HepG2 (cell line): ENCODE measurements around the gene MYCBPAP. TPM values are rescaled to one million over a fixed set of nuclear protein-coding genes. Genes with fewer than 3 reads are reported as not detected.

ENCODE experiments used
- KAT8 ChIP-seq: IDR thresholded peaks from 2 replicates; pipeline ENCODE4 v1.6.1; 2016; ENCODE audit warnings: missing genetic modification reagents, missing compliant biosample characterization
- PCBP1 ChIP-seq: fragments of 200-400 bp; formaldehyde crosslinking; IDR thresholded peaks from 2 replicates; pipeline ENCODE4 v1.6.1; 2017; ENCODE audit warnings: mild to moderate bottlenecking, low read depth, low read length, borderline replicate concordance
- ZBTB38 ChIP-seq: sonication (generic); formaldehyde crosslinking; IDR thresholded peaks from 2 replicates; pipeline ENCODE4 v1.5.1; 2020; ENCODE audit warnings: mild to moderate bottlenecking, missing genetic modification reagents
- ZNF296 ChIP-seq: sonication (generic); formaldehyde crosslinking; conservative IDR thresholded peaks from 2 replicates; pipeline ENCODE4 v1.5.0; 2020; ENCODE audit warnings: mild to moderate bottlenecking, missing genetic modification reagents
- ZNF747 ChIP-seq: sonication (generic); formaldehyde crosslinking; IDR thresholded peaks from 2 replicates; pipeline ENCODE4 v1.8.1; 2023; ENCODE audit warnings: missing genetic modification reagents, mild to moderate bottlenecking, borderline replicate concordance
- ZNF772 ChIP-seq: sonication (generic); formaldehyde crosslinking; IDR thresholded peaks from 2 replicates; pipeline ENCODE4 v1.5.0; 2020; ENCODE audit warnings: mild to moderate bottlenecking, missing genetic modification reagents
- ZNF775 ChIP-seq: sonication (generic); formaldehyde crosslinking; IDR thresholded peaks from 2 replicates; pipeline ENCODE4 v1.4.0; 2020; ENCODE audit warnings: missing genetic modification reagents, mild to moderate bottlenecking, moderate library complexity, borderline replicate concordance
- polyA plus RNA-seq, 8 experiments: library from polyadenylated mRNA; depleted of rRNA in 3 of 8; stranded (reverse) in 7 of 8; unstranded in 1 of 8; fragments of >200 nt; fragmentation: Illumina TruSeq in 4 of 8; extraction: Trizol in 4 of 8; gene quantifications; 2 replicates each; pipeline versions ENCODE4 v1.2.1 to v1.2.3, GENCODE V29; 2011 to 2016; ENCODE audit warnings: low read depth in 4 of 8, missing spikeins in 1 of 8, mixed read lengths in 1 of 8; ENCODE audit not compliant: insufficient read depth in 1 of 8
- total RNA-seq, 5 experiments: library from RNA; depleted of rRNA; stranded (reverse); fragments of >200 nt; fragmentation: Illumina TruSeq; extraction: Trizol; gene quantifications; 2 replicates each; pipeline ENCODE4 v1.2.3, GENCODE V29; 2016; ENCODE audit warnings: low read depth in 1 of 5
- TF ChIP-seq, protein P1 (sequence below): sonication (generic); formaldehyde crosslinking; IDR thresholded peaks from 2 replicates; pipeline ENCODE4 v1.4.0; 2020; ENCODE audit warnings: mild to moderate bottlenecking, missing genetic modification reagents
- TF ChIP-seq, protein P2 (sequence below): sonication (generic); formaldehyde crosslinking; IDR thresholded peaks from 2 replicates; pipeline ENCODE4 v1.5.1; 2020; ENCODE audit warnings: missing genetic modification reagents, mild to moderate bottlenecking, borderline replicate concordance

MYCBPAP gene
- total and polyA plus RNA-seq, 2 of the 13 experiments (the other 11 are each of a cell fraction or from before 2014, with no cell fraction given) = 0.22 to 0.24 TPM

DNA sequence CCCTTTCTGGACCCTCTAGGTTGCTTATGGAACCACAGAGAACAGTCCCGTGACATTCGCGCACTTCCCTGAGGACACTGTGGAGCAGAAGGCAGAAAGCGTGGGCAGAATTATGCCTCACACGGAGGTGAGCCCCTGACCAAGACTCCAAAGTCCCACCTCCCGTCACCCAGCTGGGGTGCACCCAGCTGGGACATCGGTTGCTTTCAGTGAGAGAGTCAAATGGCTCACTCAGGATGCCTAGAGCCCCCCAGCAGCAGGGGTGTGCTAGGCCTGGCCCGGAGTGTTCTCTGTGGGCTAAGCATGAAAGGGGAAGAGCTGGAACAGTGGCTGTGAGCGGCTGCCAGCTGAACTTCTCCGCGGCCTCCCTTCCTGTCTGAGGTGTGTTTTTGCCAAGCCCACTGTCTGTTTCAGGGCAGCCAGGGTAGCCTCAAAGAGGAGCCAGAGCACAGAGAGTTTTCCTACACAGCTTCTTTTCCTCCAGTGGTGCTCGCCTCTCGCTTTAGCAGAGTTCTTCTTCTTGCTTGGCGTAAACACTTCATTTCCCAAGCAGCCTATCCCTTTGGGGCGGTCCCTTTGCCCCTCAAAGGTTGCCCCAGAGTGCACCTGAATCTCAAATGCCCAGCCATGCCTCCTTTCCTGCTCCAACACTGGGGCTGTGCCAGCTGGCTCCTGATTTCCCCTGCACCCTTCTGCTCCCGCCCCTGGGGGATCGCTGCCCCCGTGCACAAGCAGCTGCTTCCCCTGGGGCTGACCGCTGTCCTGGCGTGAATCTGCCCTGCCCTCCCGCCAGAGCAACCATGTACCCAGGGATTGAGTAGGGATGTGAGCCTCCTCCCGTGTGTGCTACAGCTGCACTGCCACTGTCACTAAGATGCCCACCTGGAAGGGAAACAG lies 37.0 kb upstream of the MYCBPAP start (continued):
- TF ChIP-seq, protein P1, sequence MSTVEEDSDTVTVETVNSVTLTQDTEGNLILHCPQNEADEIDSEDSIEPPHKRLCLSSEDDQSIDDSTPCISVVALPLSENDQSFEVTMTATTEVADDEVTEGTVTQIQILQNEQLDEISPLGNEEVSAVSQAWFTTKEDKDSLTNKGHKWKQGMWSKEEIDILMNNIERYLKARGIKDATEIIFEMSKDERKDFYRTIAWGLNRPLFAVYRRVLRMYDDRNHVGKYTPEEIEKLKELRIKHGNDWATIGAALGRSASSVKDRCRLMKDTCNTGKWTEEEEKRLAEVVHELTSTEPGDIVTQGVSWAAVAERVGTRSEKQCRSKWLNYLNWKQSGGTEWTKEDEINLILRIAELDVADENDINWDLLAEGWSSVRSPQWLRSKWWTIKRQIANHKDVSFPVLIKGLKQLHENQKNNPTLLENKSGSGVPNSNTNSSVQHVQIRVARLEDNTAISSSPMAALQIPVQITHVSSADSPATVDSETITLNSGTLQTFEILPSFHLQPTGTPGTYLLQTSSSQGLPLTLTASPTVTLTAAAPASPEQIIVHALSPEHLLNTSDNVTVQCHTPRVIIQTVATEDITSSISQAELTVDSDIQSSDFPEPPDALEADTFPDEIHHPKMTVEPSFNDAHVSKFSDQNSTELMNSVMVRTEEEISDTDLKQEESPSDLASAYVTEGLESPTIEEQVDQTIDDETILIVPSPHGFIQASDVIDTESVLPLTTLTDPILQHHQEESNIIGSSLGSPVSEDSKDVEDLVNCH (CRISPR knock-in tag) = no peak
- TF ChIP-seq ZNF296 (no peak), ZNF772 (CRISPR knock-in tag) (no peak), KAT8 (CRISPR knock-in tag) (no peak), ZBTB38 (CRISPR knock-in tag) (no peak), ZNF747 (CRISPR knock-in tag) (no peak), PCBP1 (no peak), ZNF775 (CRISPR knock-in tag) (no peak)
- TF ChIP-seq, protein P2, sequence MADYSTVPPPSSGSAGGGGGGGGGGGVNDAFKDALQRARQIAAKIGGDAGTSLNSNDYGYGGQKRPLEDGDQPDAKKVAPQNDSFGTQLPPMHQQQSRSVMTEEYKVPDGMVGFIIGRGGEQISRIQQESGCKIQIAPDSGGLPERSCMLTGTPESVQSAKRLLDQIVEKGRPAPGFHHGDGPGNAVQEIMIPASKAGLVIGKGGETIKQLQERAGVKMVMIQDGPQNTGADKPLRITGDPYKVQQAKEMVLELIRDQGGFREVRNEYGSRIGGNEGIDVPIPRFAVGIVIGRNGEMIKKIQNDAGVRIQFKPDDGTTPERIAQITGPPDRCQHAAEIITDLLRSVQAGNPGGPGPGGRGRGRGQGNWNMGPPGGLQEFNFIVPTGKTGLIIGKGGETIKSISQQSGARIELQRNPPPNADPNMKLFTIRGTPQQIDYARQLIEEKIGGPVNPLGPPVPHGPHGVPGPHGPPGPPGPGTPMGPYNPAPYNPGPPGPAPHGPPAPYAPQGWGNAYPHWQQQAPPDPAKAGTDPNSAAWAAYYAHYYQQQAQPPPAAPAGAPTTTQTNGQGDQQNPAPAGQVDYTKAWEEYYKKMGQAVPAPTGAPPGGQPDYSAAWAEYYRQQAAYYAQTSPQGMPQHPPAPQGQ = no peak
